ENCODE measurements around the gene KCNQ1. TPM values are rescaled to one million over a fixed set of nuclear protein-coding genes. Genes with fewer than 3 reads are reported as not detected.

Gene KCNQ1
- total and polyA plus RNA-seq, 2 of the 13 experiments (the other 11 are each of a cell fraction or from before 2014, with no cell fraction given) = 0.02 to 0.08 TPM

DNA sequence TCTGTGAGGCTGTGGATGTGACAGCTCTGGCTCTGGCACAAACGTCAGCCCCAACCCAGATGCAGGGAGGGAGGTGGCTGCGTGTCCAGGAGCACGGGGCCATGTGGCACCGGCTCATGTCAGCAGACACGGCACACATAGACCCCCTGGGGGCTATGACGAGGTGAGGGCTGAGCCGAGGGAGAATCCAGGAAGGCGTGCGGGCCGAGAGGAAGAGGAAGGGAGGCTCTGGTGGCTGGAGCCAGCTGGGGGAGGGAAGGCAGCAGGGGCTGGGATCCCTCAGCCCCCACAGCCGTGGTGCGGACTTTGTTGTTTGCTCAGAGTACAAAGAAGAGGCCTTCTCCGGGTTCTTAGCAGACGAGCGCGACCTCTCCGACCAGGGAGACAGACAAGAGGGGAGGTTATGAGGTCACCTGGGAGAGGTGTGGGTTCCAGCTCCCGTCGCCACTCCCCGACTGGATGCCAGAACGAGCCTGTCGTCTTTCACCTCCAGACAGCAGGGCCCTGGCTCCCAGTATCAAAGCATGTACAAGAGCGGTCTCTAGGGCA lies 394.7 kb downstream of the KCNQ1 start (continued):
- TF ChIP-seq FOXK1 (CRISPR knock-in tag; IDR thresholded peaks at IDR 0.05; ENCODE audit: borderline replicate concordance, low read depth) (no peak), ZNF430 (CRISPR knock-in tag; IDR thresholded peaks at IDR 0.05) (0 out of 2 replicates have a peak, but pooled peaks have one; percentile 32), ZC3H4 (CRISPR knock-in tag; IDR thresholded peaks at IDR 0.05; ENCODE audit: borderline replicate concordance) (no peak), ZNF678 (CRISPR knock-in tag; IDR thresholded peaks at IDR 0.05) (no peak), ZNF138 (CRISPR knock-in tag; IDR thresholded peaks at IDR 0.05; ENCODE audit: low read depth) (no peak), ZNF562 (CRISPR knock-in tag; IDR thresholded peaks at IDR 0.05; ENCODE audit: borderline replicate concordance) (no peak), SUZ12 (IDR thresholded peaks at IDR 0.05; ENCODE audit: low read depth, low read length) (no peak), ZKSCAN5 (CRISPR knock-in tag; IDR thresholded peaks at IDR 0.05) (no peak), HNRNPLL (IDR thresholded peaks at IDR 0.05; ENCODE audit: low read depth, low read length, poor library complexity, severe bottlenecking) (no peak), ZNF7 (CRISPR knock-in tag; IDR thresholded peaks at IDR 0.05) (no peak), NFKBIZ (CRISPR knock-in tag; IDR thresholded peaks at IDR 0.05) (no peak), SMARCE1 (IDR thresholded peaks at IDR 0.05; ENCODE audit: borderline replicate concordance) (no peak), GZF1 (CRISPR knock-in tag; IDR thresholded peaks at IDR 0.05) (no peak)
- TF ChIP-seq, protein P1, sequence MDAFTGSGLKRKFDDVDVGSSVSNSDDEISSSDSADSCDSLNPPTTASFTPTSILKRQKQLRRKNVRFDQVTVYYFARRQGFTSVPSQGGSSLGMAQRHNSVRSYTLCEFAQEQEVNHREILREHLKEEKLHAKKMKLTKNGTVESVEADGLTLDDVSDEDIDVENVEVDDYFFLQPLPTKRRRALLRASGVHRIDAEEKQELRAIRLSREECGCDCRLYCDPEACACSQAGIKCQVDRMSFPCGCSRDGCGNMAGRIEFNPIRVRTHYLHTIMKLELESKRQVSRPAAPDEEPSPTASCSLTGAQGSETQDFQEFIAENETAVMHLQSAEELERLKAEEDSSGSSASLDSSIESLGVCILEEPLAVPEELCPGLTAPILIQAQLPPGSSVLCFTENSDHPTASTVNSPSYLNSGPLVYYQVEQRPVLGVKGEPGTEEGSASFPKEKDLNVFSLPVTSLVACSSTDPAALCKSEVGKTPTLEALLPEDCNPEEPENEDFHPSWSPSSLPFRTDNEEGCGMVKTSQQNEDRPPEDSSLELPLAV (CRISPR knock-in tag; conservative IDR thresholded peaks at IDR 0.05; ENCODE audit: low read depth) = no peak
- TF ChIP-seq, protein P2, sequence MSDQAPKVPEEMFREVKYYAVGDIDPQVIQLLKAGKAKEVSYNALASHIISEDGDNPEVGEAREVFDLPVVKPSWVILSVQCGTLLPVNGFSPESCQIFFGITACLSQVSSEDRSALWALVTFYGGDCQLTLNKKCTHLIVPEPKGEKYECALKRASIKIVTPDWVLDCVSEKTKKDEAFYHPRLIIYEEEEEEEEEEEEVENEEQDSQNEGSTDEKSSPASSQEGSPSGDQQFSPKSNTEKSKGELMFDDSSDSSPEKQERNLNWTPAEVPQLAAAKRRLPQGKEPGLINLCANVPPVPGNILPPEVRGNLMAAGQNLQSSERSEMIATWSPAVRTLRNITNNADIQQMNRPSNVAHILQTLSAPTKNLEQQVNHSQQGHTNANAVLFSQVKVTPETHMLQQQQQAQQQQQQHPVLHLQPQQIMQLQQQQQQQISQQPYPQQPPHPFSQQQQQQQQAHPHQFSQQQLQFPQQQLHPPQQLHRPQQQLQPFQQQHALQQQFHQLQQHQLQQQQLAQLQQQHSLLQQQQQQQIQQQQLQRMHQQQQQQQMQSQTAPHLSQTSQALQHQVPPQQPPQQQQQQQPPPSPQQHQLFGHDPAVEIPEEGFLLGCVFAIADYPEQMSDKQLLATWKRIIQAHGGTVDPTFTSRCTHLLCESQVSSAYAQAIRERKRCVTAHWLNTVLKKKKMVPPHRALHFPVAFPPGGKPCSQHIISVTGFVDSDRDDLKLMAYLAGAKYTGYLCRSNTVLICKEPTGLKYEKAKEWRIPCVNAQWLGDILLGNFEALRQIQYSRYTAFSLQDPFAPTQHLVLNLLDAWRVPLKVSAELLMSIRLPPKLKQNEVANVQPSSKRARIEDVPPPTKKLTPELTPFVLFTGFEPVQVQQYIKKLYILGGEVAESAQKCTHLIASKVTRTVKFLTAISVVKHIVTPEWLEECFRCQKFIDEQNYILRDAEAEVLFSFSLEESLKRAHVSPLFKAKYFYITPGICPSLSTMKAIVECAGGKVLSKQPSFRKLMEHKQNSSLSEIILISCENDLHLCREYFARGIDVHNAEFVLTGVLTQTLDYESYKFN (CRISPR knock-in tag; conservative IDR thresholded peaks at IDR 0.05) = peak; percentile 63
- TF ChIP-seq, protein P3, sequence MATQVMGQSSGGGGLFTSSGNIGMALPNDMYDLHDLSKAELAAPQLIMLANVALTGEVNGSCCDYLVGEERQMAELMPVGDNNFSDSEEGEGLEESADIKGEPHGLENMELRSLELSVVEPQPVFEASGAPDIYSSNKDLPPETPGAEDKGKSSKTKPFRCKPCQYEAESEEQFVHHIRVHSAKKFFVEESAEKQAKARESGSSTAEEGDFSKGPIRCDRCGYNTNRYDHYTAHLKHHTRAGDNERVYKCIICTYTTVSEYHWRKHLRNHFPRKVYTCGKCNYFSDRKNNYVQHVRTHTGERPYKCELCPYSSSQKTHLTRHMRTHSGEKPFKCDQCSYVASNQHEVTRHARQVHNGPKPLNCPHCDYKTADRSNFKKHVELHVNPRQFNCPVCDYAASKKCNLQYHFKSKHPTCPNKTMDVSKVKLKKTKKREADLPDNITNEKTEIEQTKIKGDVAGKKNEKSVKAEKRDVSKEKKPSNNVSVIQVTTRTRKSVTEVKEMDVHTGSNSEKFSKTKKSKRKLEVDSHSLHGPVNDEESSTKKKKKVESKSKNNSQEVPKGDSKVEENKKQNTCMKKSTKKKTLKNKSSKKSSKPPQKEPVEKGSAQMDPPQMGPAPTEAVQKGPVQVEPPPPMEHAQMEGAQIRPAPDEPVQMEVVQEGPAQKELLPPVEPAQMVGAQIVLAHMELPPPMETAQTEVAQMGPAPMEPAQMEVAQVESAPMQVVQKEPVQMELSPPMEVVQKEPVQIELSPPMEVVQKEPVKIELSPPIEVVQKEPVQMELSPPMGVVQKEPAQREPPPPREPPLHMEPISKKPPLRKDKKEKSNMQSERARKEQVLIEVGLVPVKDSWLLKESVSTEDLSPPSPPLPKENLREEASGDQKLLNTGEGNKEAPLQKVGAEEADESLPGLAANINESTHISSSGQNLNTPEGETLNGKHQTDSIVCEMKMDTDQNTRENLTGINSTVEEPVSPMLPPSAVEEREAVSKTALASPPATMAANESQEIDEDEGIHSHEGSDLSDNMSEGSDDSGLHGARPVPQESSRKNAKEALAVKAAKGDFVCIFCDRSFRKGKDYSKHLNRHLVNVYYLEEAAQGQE (IDR thresholded peaks at IDR 0.05; ENCODE audit: borderline replicate concordance in 1 of 2, low read depth in 1 of 2, low read length in 2 of 2) = no peak
- TF ChIP-seq, protein P4, sequence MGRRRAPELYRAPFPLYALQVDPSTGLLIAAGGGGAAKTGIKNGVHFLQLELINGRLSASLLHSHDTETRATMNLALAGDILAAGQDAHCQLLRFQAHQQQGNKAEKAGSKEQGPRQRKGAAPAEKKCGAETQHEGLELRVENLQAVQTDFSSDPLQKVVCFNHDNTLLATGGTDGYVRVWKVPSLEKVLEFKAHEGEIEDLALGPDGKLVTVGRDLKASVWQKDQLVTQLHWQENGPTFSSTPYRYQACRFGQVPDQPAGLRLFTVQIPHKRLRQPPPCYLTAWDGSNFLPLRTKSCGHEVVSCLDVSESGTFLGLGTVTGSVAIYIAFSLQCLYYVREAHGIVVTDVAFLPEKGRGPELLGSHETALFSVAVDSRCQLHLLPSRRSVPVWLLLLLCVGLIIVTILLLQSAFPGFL (CRISPR knock-in tag; IDR thresholded peaks at IDR 0.05) = no peak
- TF ChIP-seq, protein P5, sequence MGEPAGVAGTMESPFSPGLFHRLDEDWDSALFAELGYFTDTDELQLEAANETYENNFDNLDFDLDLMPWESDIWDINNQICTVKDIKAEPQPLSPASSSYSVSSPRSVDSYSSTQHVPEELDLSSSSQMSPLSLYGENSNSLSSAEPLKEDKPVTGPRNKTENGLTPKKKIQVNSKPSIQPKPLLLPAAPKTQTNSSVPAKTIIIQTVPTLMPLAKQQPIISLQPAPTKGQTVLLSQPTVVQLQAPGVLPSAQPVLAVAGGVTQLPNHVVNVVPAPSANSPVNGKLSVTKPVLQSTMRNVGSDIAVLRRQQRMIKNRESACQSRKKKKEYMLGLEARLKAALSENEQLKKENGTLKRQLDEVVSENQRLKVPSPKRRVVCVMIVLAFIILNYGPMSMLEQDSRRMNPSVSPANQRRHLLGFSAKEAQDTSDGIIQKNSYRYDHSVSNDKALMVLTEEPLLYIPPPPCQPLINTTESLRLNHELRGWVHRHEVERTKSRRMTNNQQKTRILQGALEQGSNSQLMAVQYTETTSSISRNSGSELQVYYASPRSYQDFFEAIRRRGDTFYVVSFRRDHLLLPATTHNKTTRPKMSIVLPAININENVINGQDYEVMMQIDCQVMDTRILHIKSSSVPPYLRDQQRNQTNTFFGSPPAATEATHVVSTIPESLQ (CRISPR knock-in tag; conservative IDR thresholded peaks at IDR 0.05) = no peak

Data from HepG2 (cell line).